Fibroblast of skin of back (primary cell): Measurements from ENCODE around the gene NDUFB3.
A peak's percentile ranks its signal among the peaks of the same experiment; 100 is the strongest.
"Not testable (repeated sequence)": the region's sequence is repeated elsewhere in the genome, so short reads cannot be mapped to it uniquely, and the experiment has no call there.

Experiments used
- DNase-seq: peaks from one replicate; pipeline ENCODE4 v3.0.0-alpha.2; 2013

Gene NDUFB3

DNA sequence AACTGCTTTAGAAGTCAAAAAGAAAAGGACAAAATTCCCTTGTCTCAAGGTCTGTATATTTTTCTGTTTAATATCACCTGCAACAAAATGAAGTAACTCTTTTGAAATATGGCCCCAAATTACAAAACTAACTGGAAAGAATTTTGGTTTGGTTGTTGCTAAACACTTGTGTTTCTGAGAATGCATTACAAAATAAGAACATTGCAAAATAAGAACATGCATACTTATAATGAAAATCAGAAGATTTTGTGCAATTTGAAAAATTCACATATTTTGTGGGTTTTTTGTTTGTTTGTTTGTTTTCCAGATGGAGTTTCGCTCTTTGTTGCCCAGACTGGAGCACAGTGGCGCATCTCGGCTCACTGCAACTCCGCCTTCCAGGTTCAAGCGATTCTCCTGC is 21.8 kb downstream of the NDUFB3 start:
- no peak for DNase-seq

DNA sequence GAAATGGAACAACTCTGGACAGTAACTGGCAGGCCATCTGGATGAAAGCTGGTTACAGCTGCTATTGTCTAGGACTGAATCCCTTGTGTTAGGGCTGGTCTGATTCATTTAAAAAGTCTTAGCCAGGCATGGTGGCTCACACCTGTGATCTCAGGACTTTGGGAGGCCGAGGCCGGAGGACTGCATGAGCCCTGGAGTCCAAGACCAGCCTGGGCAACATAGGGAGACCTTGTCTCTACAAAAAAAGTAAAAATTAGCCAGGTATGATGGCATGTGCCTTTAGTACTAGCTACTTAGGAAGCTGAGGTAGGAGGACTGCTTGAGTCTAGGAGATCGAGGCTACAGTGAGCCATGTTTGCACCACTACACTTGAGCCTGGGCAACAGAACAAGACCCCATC is 28.7 kb downstream of the NDUFB3 start:
- no peak for DNase-seq

DNA sequence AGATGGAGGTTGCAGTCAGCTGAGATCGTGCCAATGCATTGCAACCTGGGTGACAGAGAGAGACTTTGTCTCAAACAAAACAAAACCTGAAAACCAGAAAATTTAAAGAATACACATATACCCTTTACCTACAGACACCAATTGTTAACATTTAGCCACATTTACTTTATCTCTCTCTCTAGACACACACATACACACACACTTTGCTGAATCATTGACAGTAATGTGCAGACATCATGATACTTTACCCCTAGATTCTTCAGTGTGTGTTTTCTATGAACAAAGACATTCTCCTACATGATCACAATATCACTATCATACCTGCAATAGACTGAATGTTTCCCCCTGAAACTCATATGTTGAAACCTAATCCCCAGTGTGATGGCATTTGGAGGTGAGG is 34.0 kb downstream of the NDUFB3 start:
- no peak for DNase-seq

DNA sequence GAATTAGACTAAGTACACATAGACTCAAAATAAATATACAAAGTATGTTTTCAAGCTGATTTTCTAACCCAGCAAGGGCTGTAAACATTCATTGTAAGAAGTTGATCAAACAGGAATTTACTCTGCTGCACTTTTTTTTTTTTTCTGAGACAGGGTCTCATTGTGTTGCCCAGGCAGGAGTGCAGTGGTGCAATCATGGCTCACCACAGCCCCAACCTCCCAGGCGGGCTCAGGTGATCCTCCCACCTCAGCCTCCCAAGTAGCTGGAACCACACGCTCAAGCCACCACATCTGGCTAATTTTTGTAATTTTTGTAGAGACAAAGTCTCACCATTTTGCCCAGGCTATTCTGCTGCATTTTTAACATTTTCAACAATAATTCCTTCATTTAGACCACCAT is 35.8 kb downstream of the NDUFB3 start:
- DNase-seq, result no peak

DNA sequence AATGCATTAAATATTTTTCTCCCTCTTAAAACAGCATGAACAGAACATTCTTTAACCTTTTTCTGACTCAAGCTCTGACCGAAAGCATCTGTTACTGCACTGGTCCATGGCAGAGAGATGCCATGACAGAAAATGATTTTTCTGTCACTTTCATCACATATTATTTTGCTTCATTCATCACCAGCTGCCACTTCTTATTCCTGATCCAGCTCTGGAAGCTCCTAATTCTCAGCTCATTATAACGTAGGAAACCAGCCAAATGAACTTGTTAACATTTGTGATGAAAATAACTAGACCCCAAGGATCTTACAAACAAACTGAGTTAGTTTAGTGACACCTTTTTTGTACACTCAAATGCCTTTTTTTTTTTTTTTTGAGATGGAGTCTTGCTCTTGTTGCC is 36.5 kb downstream of the NDUFB3 start:
- no peak for DNase-seq

DNA sequence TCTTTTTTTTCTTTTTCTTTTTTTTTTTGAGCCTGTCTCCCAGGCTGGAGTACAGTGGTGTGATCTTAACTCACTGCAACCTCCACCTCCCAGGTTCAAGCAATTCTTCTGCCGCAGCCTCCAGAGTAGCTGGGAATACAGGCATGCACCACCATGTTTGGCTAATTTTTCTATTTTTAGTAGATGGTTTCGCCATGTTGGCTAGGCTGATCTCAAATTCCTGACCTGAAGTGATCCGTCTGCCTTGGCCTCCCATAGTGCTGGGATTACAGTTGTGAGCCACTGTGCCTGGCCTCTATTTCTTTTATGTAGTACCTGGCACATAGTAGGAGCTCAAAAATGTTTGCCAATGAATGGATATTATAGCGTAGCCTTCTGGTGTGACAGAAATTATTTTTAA is 37.4 kb downstream of the NDUFB3 start:
- DNase-seq, result no peak

DNA sequence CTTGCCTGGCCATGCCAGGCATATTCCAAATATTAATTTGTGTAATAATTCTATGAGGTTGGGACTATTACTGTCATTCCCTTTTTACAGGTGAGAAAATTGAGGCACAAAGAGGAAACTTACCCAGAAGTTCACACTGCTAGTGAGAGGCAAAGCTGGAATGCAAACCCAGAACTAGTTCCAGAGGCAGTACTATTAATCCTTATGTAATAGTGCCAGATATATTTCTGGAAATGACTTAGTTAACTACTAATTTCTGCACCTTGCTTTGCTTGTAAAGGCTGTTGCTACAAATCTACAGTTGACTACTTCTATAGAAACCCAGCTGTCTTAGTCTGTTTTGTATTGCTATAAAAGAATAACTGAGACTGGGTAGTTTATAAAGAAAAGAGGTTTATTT is 38.8 kb downstream of the NDUFB3 start:
- no peak for DNase-seq

DNA sequence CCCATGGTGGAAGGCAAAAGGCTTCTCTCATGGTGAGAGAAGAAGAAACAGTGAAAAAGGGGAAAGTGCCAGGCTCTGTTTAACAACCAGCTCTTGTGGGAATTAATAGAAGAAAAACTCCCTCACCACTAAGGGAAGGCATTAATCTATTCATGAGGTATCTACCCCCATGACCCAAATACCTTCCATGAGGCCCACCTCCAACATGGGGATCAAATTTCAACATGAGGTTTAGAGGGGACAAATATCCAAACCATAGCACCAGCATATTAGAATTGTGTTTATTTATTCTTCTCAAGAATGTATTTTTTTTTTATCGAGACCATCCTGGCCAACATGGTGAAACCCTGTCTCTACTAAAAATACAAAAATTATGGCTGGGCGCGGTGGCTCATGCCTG is 39.3 kb downstream of the NDUFB3 start:
- DNase-seq, result no peak

DNA sequence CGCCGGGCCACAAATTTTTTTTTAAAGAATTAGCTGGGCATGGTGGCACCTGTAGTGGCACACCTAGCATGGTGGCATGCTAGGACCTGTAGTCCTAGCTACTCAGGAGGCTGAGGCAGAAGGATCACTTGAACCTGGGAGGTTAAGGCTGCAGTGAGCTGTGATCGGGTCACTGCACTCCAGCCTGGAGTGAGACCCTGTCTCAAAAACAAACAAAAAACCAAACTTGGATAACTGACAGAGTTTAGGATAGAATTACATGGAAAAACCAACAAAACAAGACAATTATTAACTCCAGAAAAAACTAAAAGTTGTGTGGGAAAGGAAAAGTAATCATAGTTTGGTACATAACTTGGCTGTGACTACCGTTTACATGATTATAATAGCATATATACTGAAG is 42.5 kb downstream of the NDUFB3 start:
- DNase-seq, result no peak

DNA sequence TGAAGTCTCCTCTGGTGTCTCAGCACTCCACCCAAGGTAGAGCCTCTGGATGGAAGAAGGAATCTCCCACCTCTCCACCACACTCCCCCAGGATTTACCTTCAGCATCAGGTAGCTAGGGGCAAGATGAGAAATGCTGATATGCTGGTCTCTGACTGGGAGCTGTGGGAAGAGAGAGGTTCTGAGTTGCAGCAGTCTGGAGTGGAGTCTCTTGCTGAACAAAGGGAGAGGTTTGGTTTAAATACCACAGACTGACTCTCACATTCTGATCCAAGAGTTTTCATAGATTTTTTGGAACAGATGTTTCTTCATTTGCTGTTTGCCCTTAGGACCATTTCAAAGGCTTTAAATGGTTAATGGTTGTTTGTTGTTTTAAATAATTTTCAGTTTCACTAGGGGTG is 43.0 kb downstream of the NDUFB3 start:
- no peak for DNase-seq

DNA sequence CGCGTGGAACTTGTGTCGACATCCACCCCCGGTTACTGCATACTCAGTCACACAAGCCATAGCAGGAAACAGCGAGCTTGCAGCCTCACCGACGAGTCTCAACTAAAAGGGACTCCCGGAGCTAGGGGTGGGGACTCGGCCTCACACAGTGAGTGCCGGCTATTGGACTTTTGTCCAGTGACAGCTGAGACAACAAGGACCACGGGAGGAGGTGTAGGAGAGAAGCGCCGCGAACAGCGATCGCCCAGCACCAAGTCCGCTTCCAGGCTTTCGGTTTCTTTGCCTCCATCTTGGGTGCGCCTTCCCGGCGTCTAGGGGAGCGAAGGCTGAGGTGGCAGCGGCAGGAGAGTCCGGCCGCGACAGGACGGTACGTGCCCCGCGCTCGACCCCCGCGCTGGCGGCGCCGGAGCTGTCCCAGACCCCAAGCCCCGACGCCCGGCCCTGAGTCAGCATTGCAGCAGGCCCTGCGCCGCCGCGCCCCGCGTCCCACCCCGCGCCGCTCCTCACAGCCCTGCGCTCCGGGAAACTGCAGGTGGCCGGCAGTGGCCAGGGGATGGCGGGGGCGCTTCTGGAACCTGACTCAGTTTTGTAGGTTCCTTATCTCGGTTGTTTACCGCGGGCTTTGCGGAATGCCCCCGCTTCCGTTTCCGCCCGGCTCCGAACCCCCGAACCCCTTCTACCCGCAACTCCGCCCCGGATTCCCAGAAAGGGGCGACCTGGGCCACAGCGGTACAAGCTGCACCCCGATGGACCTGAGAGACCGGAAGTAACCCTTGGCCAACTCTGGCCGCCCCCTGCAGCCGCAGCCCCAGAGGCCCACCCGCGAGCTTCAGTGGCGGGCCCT is 44.5 kb downstream of the NDUFB3 start, which contains the start of gene CFLAR:
Gene CFLAR, plus strand, starts transcription at position 50 of the 844 bp plus-strand sequence. CDS start 13,702 bp downstream, outside the sequence.
- DNase-seq, result peak; percentile 86

DNA sequence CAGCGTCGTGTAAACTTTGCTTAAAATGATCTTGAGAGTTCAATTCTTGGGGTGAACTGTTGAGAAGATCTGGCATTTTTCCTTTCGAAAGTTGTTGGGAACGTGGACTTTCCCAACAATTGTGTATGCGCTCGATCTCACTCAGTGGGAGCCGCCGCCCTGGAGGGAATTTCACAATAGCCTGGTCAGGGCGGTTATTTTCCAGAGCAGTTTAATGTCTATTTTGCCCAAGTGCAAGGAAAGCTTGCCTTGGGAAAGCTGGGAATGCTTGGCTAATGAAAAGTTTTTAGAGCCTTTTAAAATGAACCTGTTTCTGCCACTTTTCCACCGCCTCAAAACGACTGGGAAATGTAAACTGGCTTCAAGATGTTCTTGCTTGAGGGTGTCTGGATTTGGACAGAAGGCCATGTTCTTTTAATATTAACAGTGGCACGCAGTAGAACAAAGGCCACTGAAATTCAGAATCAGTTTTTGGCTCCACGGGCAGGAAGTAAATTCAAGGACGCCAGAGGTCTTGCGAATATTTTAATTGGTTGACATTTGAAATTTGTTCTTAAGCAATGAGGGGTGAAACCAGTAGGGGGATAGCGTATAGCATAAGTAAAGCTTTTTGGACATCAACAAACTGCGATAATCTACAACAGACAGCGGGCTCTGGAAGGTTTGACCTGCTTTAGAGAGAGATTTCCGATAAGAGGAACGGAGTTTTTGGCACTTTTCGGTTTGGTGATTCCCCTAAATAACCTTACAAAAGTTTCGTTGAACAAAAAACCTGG is 45.3 kb downstream of the NDUFB3 start:
- DNase-seq, result peak; percentile 87

DNA sequence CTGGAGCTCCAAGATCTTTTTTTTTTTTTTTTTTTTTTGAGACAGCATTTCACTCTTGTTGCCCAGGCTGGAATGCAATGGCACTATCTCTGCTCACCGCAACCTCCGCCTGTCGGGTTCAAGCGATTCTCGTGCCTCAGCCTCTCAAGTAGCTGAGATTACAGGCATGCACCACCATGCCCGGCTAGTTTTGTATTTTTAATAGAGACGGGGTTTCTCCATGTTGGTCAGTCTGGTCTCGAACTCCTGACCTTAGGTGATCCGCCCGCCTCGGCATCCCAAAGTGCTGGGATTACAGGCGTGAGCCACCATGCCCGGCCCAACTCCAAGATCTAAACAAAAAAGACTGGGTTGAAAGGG is 45.9 kb downstream of the NDUFB3 start:
- not testable (repeated sequence) for DNase-seq

DNA sequence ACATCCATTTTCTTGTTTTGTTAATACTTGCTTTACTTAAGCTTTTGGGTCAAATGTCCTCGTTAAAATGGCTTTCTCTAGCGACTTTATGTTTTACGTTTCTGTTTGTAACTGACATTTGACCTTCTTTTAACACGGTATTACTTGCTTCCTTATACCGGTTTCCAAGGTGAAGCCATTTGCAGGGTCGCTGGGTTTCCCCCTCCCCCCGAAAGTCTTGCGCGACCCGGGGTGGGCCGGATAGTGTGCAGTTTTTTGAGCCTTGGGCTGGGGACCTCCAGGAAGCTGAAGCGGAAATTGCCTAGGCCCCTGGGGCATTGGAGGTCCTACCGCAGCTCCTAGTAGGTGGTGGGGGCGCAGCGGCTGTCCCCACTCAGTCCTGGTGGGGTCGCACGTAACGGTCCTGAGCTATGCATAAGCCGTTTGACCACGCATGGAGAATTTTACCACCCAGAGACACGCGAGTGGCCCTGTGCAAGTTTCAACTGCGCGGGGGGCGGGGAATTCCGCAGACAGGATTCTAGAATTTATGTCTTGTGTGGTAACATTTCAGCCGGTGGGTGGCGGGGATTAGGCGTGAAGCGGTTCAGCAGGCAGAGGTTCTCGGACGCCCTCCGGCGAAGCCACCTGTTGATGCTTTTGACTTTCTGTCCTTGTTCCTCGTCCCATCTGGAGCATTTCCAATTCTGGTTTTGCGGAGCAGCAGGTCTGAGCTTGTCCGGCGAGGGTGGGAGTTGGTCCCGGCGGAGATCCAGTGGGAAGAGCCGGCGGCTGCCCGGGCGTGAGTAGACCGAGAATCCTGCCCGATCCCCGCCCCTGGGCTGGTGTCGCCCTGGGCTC is 46.5 kb downstream of the NDUFB3 start:
- DNase-seq, result peak; percentile 85

DNA sequence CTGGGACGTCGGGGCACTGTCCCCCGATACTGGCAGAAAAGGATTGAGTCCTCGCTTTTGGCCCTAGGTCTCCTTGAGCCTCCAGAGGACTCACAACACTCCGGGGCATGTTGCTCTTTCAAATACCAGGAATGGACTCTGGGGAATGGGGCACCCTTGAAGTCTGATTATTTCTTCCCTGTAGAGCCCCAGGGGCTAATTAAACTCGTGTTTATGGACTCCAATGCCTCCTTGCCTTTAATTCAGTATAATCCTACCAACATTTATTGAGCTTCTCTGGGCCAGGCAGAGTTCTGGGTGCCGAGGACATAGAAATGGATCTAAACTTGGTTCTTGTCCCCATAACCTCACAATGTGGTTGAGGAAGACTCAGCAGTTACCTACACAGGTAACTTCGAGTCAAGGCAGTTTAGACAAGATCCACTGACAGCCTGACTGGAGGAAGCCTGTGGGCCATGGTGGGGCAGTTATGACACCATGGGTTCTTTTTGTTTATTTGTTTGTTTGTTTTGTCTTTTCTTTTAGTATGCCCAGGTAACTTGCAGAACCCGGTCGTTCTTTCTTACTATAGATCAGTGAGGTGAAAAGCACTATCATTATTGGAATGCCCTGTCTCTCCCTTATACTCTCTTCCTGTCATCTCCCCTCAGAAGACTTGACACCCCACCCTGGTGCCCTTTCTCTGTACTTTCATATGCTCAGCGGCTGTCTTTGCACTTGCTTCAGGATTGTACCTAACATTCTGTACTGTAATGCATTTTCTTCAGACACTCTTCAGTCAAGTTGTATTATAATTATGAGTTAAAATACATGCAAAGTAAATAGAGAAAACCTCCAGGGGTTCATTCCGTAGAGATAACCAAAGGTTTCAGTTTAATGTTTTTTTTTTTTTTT is 47.4 kb downstream of the NDUFB3 start:
- peak; percentile 62 for DNase-seq

DNA sequence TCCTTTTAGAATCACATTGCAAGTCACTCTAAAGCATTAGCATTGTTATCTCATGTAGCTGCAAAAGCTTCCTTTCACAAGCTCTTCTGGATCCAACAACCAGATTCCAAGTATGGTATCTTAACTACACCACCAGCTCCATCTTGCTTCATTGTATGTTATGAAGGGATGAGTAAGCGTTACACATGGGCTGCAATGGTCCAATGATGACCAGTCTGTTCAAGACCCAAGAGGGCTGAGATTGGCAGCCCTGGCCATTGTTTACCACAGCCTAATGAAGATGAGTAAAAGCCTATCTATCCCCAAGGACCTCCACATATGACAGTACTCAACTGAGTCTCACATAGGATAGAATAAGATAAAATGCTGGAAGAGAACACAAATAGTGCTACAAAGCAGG is 50.5 kb downstream of the NDUFB3 start:
- no peak for DNase-seq

DNA sequence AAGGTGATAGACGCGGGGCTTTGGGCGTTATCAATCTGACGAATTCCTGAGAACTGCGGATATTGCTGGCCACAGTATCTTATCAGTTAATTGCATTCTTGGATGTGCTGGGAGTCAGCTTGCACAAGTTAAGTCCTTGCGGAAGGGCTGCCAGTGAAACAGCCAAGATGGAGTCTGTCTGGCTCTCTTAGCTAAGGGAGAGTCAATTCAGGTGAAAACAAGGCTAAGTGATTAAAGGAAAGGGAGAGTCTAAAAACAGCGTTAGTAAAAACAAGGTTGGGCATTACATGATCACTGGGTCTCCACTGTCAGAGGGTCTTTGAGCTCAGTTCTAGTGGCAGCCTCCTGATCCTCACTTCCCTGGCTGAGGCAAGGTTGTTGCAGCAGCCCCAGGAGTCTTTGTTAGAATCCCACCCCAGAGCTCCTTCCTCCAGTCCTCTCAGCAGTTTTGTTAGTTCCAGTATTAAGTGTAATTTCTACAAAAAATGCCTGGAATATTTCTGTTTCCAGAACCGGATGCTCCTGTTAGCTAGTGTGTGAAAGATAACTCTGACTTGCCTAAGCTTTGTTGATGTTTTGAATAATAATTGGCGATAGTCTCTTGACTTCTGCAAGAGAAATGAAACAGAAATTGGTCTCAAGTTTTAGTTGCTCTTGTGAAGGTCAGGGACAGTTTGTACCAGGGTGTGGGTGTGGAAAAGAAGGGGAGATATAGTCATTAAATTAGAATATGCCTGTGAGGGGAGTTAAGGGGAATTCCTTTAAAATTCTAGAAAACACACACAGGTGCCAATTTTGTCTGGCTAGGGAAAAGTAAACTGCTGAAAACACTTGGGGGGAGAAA is 54.7 kb downstream of the NDUFB3 start:
- peak; percentile 75 for DNase-seq

DNA sequence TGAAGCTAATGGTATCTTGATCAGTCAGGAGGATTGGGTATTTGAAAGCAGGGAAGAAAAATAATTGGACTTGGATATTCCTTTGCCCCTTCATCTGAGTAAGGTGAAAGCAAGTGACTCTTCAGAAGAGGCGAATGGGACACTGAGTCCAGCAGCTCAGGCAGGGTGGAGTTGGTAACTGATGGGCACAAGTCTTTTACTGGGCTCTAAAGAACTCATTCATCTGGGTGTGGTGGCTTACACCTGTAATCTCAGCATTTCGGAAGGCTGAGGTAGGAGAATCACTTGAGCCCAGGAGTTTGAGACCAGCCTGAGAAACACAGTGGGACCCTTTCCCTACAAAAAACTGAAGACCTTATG is 55.3 kb downstream of the NDUFB3 start:
- DNase-seq, result no peak

DNA sequence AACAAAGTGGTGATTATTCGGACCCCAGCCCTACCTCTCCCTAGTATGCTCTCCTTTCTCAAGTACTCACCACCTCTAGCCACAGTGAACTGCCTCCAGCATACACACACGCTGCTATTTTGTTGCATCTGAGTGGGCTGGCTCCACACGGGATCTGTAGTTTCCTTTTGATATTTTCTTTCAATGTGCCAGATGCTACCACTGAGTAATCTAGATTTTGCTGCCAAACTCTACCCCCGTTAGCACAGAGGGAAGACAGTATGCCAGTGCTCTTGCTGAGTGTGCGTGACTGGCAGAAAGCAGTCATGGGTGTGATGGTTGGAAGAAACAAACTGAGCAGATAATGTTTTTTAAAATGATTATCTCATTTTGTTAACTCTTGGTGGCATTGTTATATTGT is 55.8 kb downstream of the NDUFB3 start:
- peak; percentile 66 for DNase-seq

DNA sequence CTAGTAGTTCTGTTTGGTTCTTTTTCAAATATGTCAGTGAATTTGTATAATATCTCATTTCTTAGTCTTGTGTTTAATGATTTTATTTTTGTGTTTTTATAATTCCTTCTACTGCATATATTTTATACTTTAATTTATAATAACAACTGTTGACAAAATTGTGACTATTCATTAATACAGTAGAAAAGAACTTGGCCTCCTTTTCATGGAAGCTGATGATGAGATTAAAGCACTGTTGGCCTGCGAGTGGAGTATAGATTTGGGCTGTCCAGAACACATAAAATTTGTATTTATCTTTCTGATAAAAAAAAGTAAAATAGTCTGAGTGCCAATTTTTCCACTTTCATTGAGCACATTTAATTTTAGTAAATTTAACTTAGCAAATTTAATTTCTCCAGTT is 56.2 kb downstream of the NDUFB3 start:
- DNase-seq, result no peak

DNA sequence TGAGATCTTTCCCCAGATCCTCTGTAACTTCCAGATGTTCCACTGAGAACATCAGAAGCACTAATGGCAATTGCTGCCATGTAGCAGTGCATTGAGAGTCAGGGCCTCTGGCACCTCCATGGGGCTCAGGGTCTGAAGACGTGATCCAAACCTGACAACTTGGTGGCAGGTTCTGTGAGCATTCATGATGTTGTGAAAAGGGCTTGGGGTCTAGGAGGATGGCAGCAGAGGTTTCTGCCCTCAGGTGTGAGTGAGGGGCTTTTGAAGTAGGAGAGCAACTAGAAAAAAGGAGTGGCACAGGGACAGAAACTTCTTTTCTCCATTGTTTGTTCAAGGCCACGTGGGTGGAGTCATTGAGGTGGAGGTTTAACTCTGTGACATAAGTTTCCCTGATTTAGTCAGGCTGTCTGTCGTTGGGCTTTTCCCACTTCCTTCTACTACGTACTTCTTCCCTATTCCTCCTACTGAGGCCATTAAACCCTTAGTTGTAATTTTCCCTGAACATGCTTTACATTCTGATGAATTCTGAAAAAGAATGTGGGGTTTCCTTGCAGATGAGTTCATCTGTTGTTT is 57.2 kb downstream of the NDUFB3 start:
- DNase-seq, result peak; percentile 89
